Measurements from ENCODE around the gene CCL13.

GRCh38 chr17:34356194-34356593, at the start of gene CCL13:
- TF ChIP-seq POLR2A (IDR thresholded peaks at IDR 0.05) (no peak), CTCF (IDR thresholded peaks at IDR 0.05 in 8 of 11, conservative IDR thresholded peaks at IDR 0.05 in 3 of 11) (no peak)
